HepG2 (cell line): ENCODE measurements around the gene CGB5. TPM values are rescaled to one million over a fixed set of nuclear protein-coding genes. Genes with fewer than 3 reads are reported as not detected.

Experiments
- ATAC-seq: fragments of 200-7000 bp; cut with Tn5 transposase; 3 replicates; pipeline ENCODE4 v1.9.1; 2020; ENCODE audit warnings: mild to moderate bottlenecking, moderate library complexity
- BruUV-seq: library from RNA; stranded (reverse); fragments of 400-500 nt; replicated peaks from 2 replicates; lab custom pipeline; 2021; lab: Mats Ljungman, UMichigan
- CTCF ChIA-PET: fragments of 300-600 bp; formaldehyde crosslinking; extraction: SDS; loops from one replicate; lab custom pipeline; 2021; ENCODE audit warnings: low total read pairs, inconsistent platforms, low intra/inter-chr PET ratio; lab: Yijun Ruan, JAX
- POLR2A ChIA-PET: fragments of 350-600 bp; sonication (Branson Sonifier 250); formaldehyde crosslinking; loops from one replicate; lab custom pipeline; 2020; ENCODE audit warnings: antibody characterized with exemption, inconsistent platforms; lab: Yijun Ruan, JAX
- DNase-seq: peaks from one replicate; pipeline ENCODE4 v3.0.0-alpha.2; 2015; ENCODE audit warnings: low spot score
- FAIRE-seq: peaks from 3 replicates; lab custom pipeline; 2011; peaks lifted over from hg19 to GRCh38; lab: Jason Lieb, UNC
- H2AFZ ChIP-seq: one replicate; pipeline ENCODE4 v1.6.1; 2011; ENCODE audit warnings: low read length, inconsistent platforms
- H3K27ac ChIP-seq: fragments of 300-600 bp; 3 replicates; pipeline ENCODE4 v1.8.0; 2011; ENCODE audit warnings: mixed run types, mild to moderate bottlenecking, mixed read lengths, low read length, inconsistent platforms; ENCODE audit not compliant: insufficient read depth; ENCODE audit errors: extremely low read length
- H3K27me3 ChIP-seq, 2 experiments: fragments of 200-600 bp in 1 of 2; 2 replicates in 1 of 2; 3 replicates in 1 of 2; pipeline versions ENCODE4 v1.6.0 to v1.8.0; 2011; ENCODE audit warnings: low read length in 2 of 2, mild to moderate bottlenecking in 2 of 2, moderate library complexity in 2 of 2, inconsistent platforms in 1 of 2; ENCODE audit not compliant: insufficient read depth in 2 of 2, control insufficient read depth in 1 of 2
- H3K36me3 ChIP-seq, 2 experiments: fragments of 200-600 bp in 1 of 2; replicated peaks in 1 of 2; 2 replicates in 1 of 2; 3 replicates in 1 of 2; pipeline versions ENCODE4 v1.5.1 to v1.8.0; 2011; ENCODE audit warnings: low read length in 2 of 2, inconsistent platforms in 1 of 2; ENCODE audit not compliant: insufficient read depth in 2 of 2, control insufficient read depth in 1 of 2
- H3K4me1 ChIP-seq: 2 replicates; pipeline ENCODE4 v1.5.1; 2012; ENCODE audit warnings: low read length, inconsistent platforms; ENCODE audit not compliant: insufficient read depth
- H3K4me2 ChIP-seq: 2 replicates; pipeline ENCODE4 v1.6.0; 2011; ENCODE audit warnings: low read depth, low read length, inconsistent platforms
- H3K4me3 ChIP-seq, 3 experiments: fragments of 200-600 bp in 1 of 3; sonication (generic), shearing (Covaris generic) in 1 of 3; replicated peaks in 1 of 3; 2 replicates each; pipeline ENCODE4 v1.5.1; 2011 to 2016; ENCODE audit warnings: low read length in 3 of 3, inconsistent platforms in 2 of 3, low read depth in 2 of 3, mild to moderate bottlenecking in 2 of 3, control low read depth in 1 of 3, mixed read lengths in 1 of 3; ENCODE audit not compliant: insufficient read depth in 1 of 3
- H3K79me2 ChIP-seq: one replicate; pipeline ENCODE4 v1.6.1; 2011; ENCODE audit warnings: low read length, inconsistent platforms; ENCODE audit not compliant: insufficient read depth
- H3K9ac ChIP-seq: 2 replicates; pipeline ENCODE4 v1.6.0; 2011; ENCODE audit warnings: mild to moderate bottlenecking, low read depth, low read length, inconsistent platforms; ENCODE audit not compliant: insufficient read depth
- H3K9me3 ChIP-seq: 2 replicates; pipeline ENCODE4 v1.5.1; 2012; ENCODE audit warnings: mild to moderate bottlenecking, low read length
- H4K20me1 ChIP-seq: 2 replicates; pipeline ENCODE4 v1.6.0; 2011; ENCODE audit warnings: inconsistent platforms, mild to moderate bottlenecking, low read length, moderate library complexity; ENCODE audit not compliant: insufficient read depth
- CHD4 ChIP-seq: fragments of 200-600 bp; sonication (generic); IDR thresholded peaks from 2 replicates; pipeline ENCODE4 v1.7.0; 2017; ENCODE audit warnings: mild to moderate bottlenecking, low read length, borderline replicate concordance
- EP300 ChIP-seq, 3 experiments: sonication (generic) in 1 of 3; formaldehyde crosslinking in 1 of 3; IDR thresholded peaks; 2 replicates each; pipeline versions ENCODE4 v1.5.1 to v1.6.1; 2011 to 2020; ENCODE audit warnings: low read depth in 2 of 3, low read length in 2 of 3, borderline replicate concordance in 1 of 3, improper control_type of control experiment in 1 of 3, mild to moderate bottlenecking in 1 of 3, missing genetic modification reagents in 1 of 3, moderate library complexity in 1 of 3
- IRX3 ChIP-seq: sonication (generic); formaldehyde crosslinking; IDR thresholded peaks from 2 replicates; pipeline ENCODE4 v1.8.1; 2023; ENCODE audit warnings: mild to moderate bottlenecking, low read depth, missing genetic modification reagents, borderline replicate concordance
- LCORL ChIP-seq, 2 experiments: fragments of 450-650 bp in 1 of 2; sonication (generic) in 1 of 2; formaldehyde crosslinking in 1 of 2; IDR thresholded peaks; 2 replicates each; pipeline versions ENCODE4 v1.5.0 to v1.6.1; 2017 to 2020; ENCODE audit warnings: antibody characterized with exemption in 1 of 2, missing genetic modification reagents in 1 of 2
- NFE2L1 ChIP-seq: sonication (generic); formaldehyde crosslinking; IDR thresholded peaks from 2 replicates; pipeline ENCODE4 v1.4.0; 2020; ENCODE audit warnings: missing genetic modification reagents, mild to moderate bottlenecking, borderline replicate concordance
- REL ChIP-seq: sonication (generic); formaldehyde crosslinking; conservative IDR thresholded peaks from 2 replicates; pipeline ENCODE4 v1.8.0; 2022; ENCODE audit warnings: mild to moderate bottlenecking, missing genetic modification reagents, moderate library complexity
- SIN3A ChIP-seq: IDR thresholded peaks from 2 replicates; pipeline ENCODE4 v1.6.1; 2011; ENCODE audit warnings: low read depth, mild to moderate bottlenecking, control low read depth, low read length, borderline replicate concordance
- SNRNP70 ChIP-seq: fragments of 200-400 bp; formaldehyde crosslinking; IDR thresholded peaks from 2 replicates; pipeline ENCODE4 v1.6.1; 2017; ENCODE audit warnings: mild to moderate bottlenecking, low read depth, low read length, moderate library complexity
- ZMYM4 ChIP-seq: sonication (generic); formaldehyde crosslinking; IDR thresholded peaks from 2 replicates; pipeline ENCODE4 v1.8.1; 2023; ENCODE audit warnings: mild to moderate bottlenecking, missing genetic modification reagents
- WGBS: methylation state at CpG from one replicate; pipeline ENCODE4 v1.1.6; 2017; ENCODE audit warnings: low lambda C conversion rate; 5-methylcytosine and 5-hydroxymethylcytosine counted together
- in situ Hi-C: cut with HindIII; loops from 2 replicates; pipeline ENCODE4 v1.10.0; 2017; ENCODE audit warnings: low pct_unique_long_range_greater_than_20kb; ENCODE audit not compliant: extremely low pct_ligation_motif_present
- intact Hi-C: fragments of 100-400 bp; cut with micrococcal nuclease; formaldehyde crosslinking; loops from one replicate; pipeline ENCODE4 v1.10.0; 2022; ENCODE audit not compliant: unreplicated experiment
- polyA plus RNA-seq, 8 experiments: library from polyadenylated mRNA; depleted of rRNA in 3 of 8; stranded (reverse) in 7 of 8; unstranded in 1 of 8; fragments of >200 nt; fragmentation: Illumina TruSeq in 4 of 8; extraction: Trizol in 4 of 8; gene quantifications; 2 replicates each; pipeline versions ENCODE4 v1.2.1 to v1.2.3, GENCODE V29; 2011 to 2016; ENCODE audit warnings: low read depth in 4 of 8, missing spikeins in 1 of 8, mixed read lengths in 1 of 8; ENCODE audit not compliant: insufficient read depth in 1 of 8
- total RNA-seq, 5 experiments: library from RNA; depleted of rRNA; stranded (reverse); fragments of >200 nt; fragmentation: Illumina TruSeq; extraction: Trizol; gene quantifications; 2 replicates each; pipeline ENCODE4 v1.2.3, GENCODE V29; 2016; ENCODE audit warnings: low read depth in 1 of 5
- TF ChIP-seq, protein P1 (sequence below): sonication (generic); formaldehyde crosslinking; IDR thresholded peaks from 2 replicates; pipeline ENCODE4 v1.8.0; 2022; ENCODE audit warnings: mild to moderate bottlenecking, missing genetic modification reagents, moderate library complexity
- TF ChIP-seq, protein P2 (sequence below): sonication (generic); formaldehyde crosslinking; IDR thresholded peaks from 2 replicates; pipeline ENCODE4 v1.4.0; 2020; ENCODE audit warnings: missing genetic modification reagents, mild to moderate bottlenecking, borderline replicate concordance

CGB5 gene
- total and polyA plus RNA-seq, 2 of the 13 experiments (the other 11 are each of a cell fraction or from before 2014, with no cell fraction given) = not detected

- TF ChIP-seq ZMYM4 (CRISPR knock-in tag) (peak; percentile 66), CHD4 (no peak), SNRNP70 (no peak)
Measured at GRCh38 chr19:49085020-49085867, 41.6 kb downstream of the CGB5 start, which contains the start of gene SNRNP70 (continued).

- ChIA-PET POLR2A (interaction anchor here (1.1 kb wide), 1 partner anchor 28 kb away, joined by 4 read pairs; no protein-coding TSS in a partner anchor), CTCF (no interaction called here)
- peak overlapping the region; percentile 99 for H3K9ac ChIP-seq
- H2AFZ ChIP-seq = no peak overlapping the region
- H4K20me1 ChIP-seq = peaks cover 38% of the 10 kb centered on the region
- FAIRE-seq (no peak), ATAC-seq (no peak; the same call in 2 of the 3 replicates), DNase-seq (no peak)
- H3K27ac ChIP-seq = peak overlapping the region; percentile 94
- 0 out of 2 replicates have a peak, but pooled peaks have one; percentile 8 for TF ChIP-seq SIN3A
- TF ChIP-seq, protein P1, sequence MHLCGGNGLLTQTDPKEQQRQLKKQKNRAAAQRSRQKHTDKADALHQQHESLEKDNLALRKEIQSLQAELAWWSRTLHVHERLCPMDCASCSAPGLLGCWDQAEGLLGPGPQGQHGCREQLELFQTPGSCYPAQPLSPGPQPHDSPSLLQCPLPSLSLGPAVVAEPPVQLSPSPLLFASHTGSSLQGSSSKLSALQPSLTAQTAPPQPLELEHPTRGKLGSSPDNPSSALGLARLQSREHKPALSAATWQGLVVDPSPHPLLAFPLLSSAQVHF (CRISPR knock-in tag) = 0 out of 2 replicates have a peak, but pooled peaks have one; percentile 5
- TF ChIP-seq REL (CRISPR knock-in tag) = 0 out of 2 replicates have a peak, but pooled peaks have one; percentile 35
- no peak for TF ChIP-seq IRX3 (CRISPR knock-in tag)
- no peak for TF ChIP-seq NFE2L1
- no peak for TF ChIP-seq EP300 (IDR thresholded peaks at IDR 0.05; ENCODE audit: low read depth in 2 of 2, low read length in 2 of 2)
- 0 out of 2 replicates have a peak, but pooled peaks have one; percentile 3 for TF ChIP-seq EP300 (CRISPR knock-in tag; IDR thresholded peaks at IDR 0.05; ENCODE audit: borderline replicate concordance)
- TF ChIP-seq LCORL (IDR thresholded peaks at IDR 0.05) = no peak
- 0 out of 2 replicates have a peak, but pooled peaks have one; percentile 7 for TF ChIP-seq LCORL (CRISPR knock-in tag; IDR thresholded peaks at IDR 0.05)
- TF ChIP-seq, protein P2, sequence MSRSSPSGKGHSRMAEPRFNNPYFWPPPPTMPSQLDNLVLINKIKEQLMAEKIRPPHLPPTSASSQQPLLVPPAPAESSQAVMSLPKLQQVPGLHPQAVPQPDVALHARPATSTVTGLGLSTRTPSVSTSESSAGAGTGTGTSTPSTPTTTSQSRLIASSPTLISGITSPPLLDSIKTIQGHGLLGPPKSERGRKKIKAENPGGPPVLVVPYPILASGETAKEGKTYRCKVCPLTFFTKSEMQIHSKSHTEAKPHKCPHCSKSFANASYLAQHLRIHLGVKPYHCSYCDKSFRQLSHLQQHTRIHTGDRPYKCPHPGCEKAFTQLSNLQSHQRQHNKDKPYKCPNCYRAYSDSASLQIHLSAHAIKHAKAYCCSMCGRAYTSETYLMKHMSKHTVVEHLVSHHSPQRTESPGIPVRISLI (CRISPR knock-in tag) = no peak
- intact Hi-C loops (no loop called here), in situ Hi-C loops (no loop called here)
- peaks cover 45% of the 10 kb centered on the region for H3K4me1 ChIP-seq
- no peaks in the 10 kb centered on the region; the same call in 1 of the 2 replicates for H3K9me3 ChIP-seq
- peak overlapping the region; percentile 91 to 97 (median 93) for H3K4me3 ChIP-seq
- peaks cover 47% of the 10 kb centered on the region for H3K79me2 ChIP-seq
- WGBS = under 1% methylated on average over 14 of the region's 14 CpGs
- peaks cover 18 to 27% of the 10 kb centered on the region in 2 experiments for H3K36me3 ChIP-seq
- H3K27me3 ChIP-seq = no peaks in the 10 kb centered on the region; a peak in 1 of 5 replicates
- no TSS peak for BruUV-seq
- H3K4me2 ChIP-seq = peak overlapping the region; percentile 99
Measured at GRCh38 chr19:49085868-49086232, 42.2 kb downstream of the CGB5 start.
